Fibroblast of villous mesenchyme (primary cell): ENCODE results near the gene SUSD3. TPM values are rescaled to one million over a fixed set of nuclear protein-coding genes. Genes with fewer than 3 reads are reported as not detected.

Experiments
- DNase-seq: peaks from one replicate; pipeline ENCODE4 v3.0.0-alpha.2; 2010; ENCODE audit warnings: low read depth
- H3K4me3 ChIP-seq: 2 replicates; pipeline ENCODE4 v1.5.1; 2011; ENCODE audit warnings: low read depth, mild to moderate bottlenecking, low read length
- total RNA-seq: library from RNA; depleted of rRNA; stranded (reverse); fragments of >200 nt; gene quantifications from 2 replicates; pipeline ENCODE4 v1.2.3, GENCODE V29; 2012
- TF ChIP-seq, protein P1 (sequence below): IDR thresholded peaks from 2 replicates; pipeline ENCODE4 v1.5.1; 2012; ENCODE audit warnings: low read depth, mild to moderate bottlenecking, low read length; ENCODE audit not compliant: insufficient read depth

Gene SUSD3
- total RNA-seq, 1 donor, result 12.1 TPM

DNA sequence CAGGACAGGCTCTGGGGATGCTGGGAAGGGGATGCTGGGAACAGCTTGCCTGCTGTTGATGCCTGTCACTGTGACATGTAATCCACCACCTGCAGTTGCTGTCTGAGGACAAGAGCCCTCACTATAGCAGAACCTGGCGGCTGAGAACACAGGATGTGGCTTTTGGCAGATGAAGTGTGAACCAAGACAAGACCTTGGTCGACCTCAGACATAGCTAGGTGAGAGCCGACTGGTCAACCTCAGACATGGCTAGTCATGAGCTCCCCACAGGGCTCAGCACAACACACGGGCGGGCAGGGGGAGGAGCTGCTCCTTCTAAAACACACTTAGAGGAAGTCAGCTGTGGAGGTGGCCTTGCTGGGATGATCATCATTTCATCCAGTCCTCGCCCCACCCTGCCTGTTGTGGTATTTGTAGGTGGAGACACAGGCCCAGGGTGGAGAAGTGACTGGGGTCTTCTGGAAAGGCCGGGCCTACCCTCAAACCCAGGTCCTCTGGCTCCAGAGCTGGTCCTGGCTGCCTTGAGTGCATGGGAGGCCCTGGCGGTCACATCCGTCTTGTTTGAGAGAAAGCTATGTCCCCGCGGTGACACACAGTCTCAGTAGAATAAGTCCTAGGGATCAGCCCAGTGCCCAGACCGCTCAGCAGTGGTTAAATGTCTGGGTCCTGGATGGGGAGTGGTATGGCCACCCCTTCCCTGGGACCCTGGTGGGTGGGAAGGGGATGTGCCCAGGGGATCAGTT, 6.1 kb downstream of the SUSD3 start:
- H3K4me3 ChIP-seq, result no peak overlapping the region
- DNase-seq, result no peak
- TF ChIP-seq, protein P1, sequence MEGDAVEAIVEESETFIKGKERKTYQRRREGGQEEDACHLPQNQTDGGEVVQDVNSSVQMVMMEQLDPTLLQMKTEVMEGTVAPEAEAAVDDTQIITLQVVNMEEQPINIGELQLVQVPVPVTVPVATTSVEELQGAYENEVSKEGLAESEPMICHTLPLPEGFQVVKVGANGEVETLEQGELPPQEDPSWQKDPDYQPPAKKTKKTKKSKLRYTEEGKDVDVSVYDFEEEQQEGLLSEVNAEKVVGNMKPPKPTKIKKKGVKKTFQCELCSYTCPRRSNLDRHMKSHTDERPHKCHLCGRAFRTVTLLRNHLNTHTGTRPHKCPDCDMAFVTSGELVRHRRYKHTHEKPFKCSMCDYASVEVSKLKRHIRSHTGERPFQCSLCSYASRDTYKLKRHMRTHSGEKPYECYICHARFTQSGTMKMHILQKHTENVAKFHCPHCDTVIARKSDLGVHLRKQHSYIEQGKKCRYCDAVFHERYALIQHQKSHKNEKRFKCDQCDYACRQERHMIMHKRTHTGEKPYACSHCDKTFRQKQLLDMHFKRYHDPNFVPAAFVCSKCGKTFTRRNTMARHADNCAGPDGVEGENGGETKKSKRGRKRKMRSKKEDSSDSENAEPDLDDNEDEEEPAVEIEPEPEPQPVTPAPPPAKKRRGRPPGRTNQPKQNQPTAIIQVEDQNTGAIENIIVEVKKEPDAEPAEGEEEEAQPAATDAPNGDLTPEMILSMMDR, result no peak

DNA sequence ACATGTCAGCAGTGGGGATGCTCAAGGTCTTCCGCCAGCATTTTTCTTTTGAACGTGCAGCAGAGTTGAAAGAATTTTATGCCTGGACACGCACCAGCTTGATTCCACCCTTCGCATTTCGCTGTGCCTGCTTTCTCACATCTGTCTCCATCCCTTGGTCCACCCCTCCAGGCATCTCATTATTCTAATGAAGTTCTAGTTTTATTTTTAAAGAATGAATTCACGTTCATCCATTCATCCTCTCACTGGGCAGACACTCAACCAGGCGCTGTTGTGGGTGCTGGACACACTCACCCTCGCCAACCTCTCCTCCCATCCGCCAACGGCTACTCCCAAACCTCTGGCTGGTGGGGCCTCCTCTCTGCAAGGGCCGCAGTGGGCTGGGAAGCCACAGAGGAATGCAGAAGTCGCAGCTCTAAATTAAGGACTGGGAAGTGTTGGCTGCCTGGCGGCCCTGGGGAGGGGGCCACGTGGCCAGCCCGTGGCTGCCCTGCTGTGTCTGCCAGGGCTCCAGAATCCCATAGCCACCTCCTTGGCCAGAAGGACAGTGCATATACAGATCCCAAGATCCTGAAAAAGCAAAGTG, 6.7 kb downstream of the SUSD3 start:
- no peak for DNase-seq

DNA sequence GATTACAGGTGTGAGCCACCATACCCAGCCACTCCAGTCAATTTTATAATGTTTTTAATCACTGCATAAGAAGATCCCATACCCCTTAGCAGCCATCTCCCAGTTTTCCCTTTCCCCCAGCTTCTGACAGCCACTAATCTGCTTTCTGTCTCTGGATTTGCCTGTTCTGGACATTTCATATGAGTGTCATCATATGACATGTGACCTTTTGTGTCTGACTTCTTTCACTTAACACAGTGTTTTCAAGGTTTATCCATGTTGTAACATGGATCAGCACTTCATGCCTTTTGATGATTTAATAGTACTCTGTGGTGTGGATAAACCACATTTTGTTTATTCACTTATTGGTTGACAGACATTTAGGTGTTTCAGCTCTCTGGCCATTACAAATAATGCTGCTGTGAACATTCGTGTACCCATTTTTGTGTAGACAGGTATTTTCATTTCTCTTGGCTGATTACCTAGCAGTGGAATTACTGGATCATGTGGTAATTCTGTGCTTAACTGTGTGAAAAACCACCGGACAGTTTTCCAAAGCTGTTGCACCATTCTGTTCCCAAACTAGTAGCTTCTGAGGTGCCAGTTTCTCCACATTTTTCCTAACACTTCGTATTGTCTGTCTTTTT, 8.6 kb downstream of the SUSD3 start:
- TF ChIP-seq, protein P1, result no peak
- no peak overlapping the region for H3K4me3 ChIP-seq
- peak; percentile 24 for DNase-seq

More for the DNA sequence above, 6.7 kb downstream of the SUSD3 start:
- TF ChIP-seq, protein P1, result no peak
- no peak overlapping the region for H3K4me3 ChIP-seq

DNA sequence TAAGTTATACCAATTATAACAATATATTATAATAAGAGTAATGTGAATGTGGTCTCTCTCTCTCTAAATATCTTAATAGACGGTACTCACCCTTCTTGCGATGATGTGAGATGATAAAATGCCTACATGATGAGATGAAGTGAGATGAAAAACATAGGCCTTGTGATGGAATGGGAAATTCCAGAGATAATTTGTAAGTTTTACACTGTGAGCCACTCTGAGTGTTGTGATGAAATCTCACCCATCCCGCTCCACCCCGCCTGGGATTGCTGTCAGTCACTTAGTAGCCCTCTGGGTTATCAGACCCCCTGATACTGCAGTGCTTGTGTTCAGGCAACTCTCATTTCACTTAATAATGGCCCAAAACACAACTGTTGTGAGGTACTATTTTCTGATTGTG, 10.5 kb downstream of the SUSD3 start:
- TF ChIP-seq, protein P1, result no peak
- DNase-seq, result no peak
- no peak overlapping the region for H3K4me3 ChIP-seq

DNA sequence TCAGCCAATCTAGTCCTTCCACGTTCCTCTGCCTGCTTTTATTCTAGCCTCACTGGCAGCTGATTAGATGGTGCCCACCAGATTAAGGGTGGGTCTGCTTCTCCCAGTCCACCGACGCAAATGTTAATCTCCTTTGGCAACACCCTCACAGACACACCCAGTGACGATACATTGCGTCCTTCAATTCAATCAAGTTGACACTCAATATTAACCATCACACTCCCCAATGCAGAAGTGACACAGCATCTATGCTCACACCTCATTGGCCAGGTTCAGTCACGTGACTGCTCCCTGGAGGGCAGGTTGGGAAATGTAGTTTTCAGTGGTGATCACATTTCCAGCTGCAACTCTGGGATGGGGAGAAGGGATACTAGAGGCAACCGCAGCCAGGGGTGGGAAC, 13.0 kb downstream of the SUSD3 start:
- TF ChIP-seq, protein P1, result no peak
- no peak overlapping the region for H3K4me3 ChIP-seq
- peak; percentile 50 for DNase-seq

DNA sequence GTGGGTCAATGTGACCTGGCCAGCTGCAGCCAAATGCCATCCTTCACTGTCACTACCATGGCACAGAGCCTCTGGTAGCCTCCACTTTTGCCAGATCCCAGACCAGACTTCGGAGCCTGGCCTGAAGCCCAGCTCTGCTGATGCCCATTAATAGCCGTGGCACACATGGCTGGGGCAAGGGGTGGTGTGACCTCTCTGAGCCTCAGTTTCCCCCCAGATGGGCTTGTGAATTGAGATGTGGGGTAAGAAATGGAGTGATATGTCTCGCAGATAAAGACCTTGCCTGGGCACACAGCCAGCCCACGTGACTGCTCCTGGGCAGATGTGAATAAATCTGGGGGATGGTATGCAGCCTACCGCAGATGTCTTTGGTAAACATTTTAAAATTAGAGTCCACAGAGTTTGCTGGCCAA, 13.9 kb downstream of the SUSD3 start:
- TF ChIP-seq, protein P1, result no peak
- no peak overlapping the region for H3K4me3 ChIP-seq
- DNase-seq, result peak; percentile 83
